Gastroesophageal sphincter (tissue), 4 donors: ENCODE results near the gene RBFOX2. TPM values are rescaled to one million over a fixed set of nuclear protein-coding genes. Genes with fewer than 3 reads are reported as not detected.
A peak's percentile ranks its signal among the peaks of the same experiment; 100 is the strongest.

Source experiments
- ATAC-seq: fragments of 150-250 bp; one replicate; pipeline ENCODE4 v1.9.1; 2016; ENCODE audit warnings: mild to moderate bottlenecking, moderate library complexity
- H3K27ac ChIP-seq, 4 donors: fragments of 200-600 bp; sonication (generic) in 3 of 4; 1 replicate in 3 of 4; 2 replicates in 1 of 4; pipeline ENCODE4 v1.5.1; 2016 to 2019
- H3K27me3 ChIP-seq: fragments of 200-600 bp; sonication (generic); one replicate; pipeline ENCODE4 v1.5.1; 2019
- H3K36me3 ChIP-seq, 2 donors: fragments of 200-600 bp; sonication (generic); one replicate each; pipeline ENCODE4 v1.5.1; 2019; ENCODE audit warnings: control low read depth in 1 of 2
- H3K4me1 ChIP-seq, 3 donors: fragments of 200-600 bp; sonication (generic); 1 replicate in 2 of 3; 2 replicates in 1 of 3; pipeline ENCODE4 v1.5.1; 2016 to 2019; ENCODE audit warnings: control low read depth in 2 of 3
- H3K4me3 ChIP-seq, 2 donors: fragments of 200-600 bp; sonication (generic); one replicate each; pipeline ENCODE4 v1.5.1; 2019; ENCODE audit warnings: mild to moderate bottlenecking in 1 of 2, moderate library complexity in 1 of 2
- H3K9me3 ChIP-seq, 3 donors: fragments of 200-600 bp; sonication (generic); one replicate each; pipeline ENCODE4 v1.5.1; 2017 to 2019; ENCODE audit warnings: control low read depth in 2 of 3
- CTCF ChIP-seq, 4 experiments: fragments of 200-600 bp in 2 of 4; fragments of 450-650 bp in 2 of 4; sonication (generic) in 1 of 4; IDR thresholded peaks; one replicate each; pipeline ENCODE4 v1.5.1; 2017 to 2019; ENCODE audit warnings: antibody characterized with exemption in 4 of 4, mild to moderate bottlenecking in 2 of 4, moderate library complexity in 2 of 4
- EP300 ChIP-seq: sonication (generic); formaldehyde crosslinking; IDR thresholded peaks from one replicate; pipeline ENCODE4 v1.6.1; 2017; ENCODE audit warnings: antibody characterized with exemption, mild to moderate bottlenecking
- POLR2A ChIP-seq, 2 donors: fragments of 450-650 bp; IDR thresholded peaks; one replicate each; pipeline ENCODE4 v1.6.1; 2017; ENCODE audit warnings: antibody characterized with exemption in 2 of 2, mild to moderate bottlenecking in 2 of 2, moderate library complexity in 1 of 2
- POLR2AphosphoS5 ChIP-seq: sonication (generic); formaldehyde crosslinking; IDR thresholded peaks from one replicate; pipeline ENCODE4 v1.6.1; 2017; ENCODE audit warnings: antibody characterized with exemption
- WGBS, 2 donors: methylation state at CpG; one replicate each; pipeline ENCODE4 v1.1.5; 2018; ENCODE audit warnings: low coverage in 1 of 2; 5-methylcytosine and 5-hydroxymethylcytosine counted together
- total RNA-seq, 4 donors: library from RNA; depleted of rRNA; stranded (reverse); fragments of >200 nt; gene quantifications; one replicate each; pipeline ENCODE4 v1.1.0, GENCODE V29; 2016

RBFOX2 gene
- total RNA-seq, 4 donors from 2014 or later: 120 to 197 (median 169) TPM

GRCh38 chr22:35940166-35940565 is 88.5 kb downstream of the RBFOX2 start:
- Histone ChIP-seq H3K4me1 (peaks cover 0 to 18% (median 0%) of the 10 kb centered on the region in 3 donors), H3K36me3 (no peaks in the 10 kb centered on the region), H3K9me3 (no peaks in the 10 kb centered on the region), H3K27me3 (no peaks in the 10 kb centered on the region), H3K27ac (no peak overlapping the region), H3K4me3 (no peak overlapping the region)
- no peak for TF ChIP-seq EP300
- ATAC-seq: no peak
- WGBS, 2 donors: 94 to 100% methylated on average over 1 of the region's 1 CpG

- H3K4me3 ChIP-seq: no peak overlapping the region
- 75% methylated on average over 1 of the region's 1 CpG; no CpG with 5 or more reads in 1 of the 2 donors for WGBS, 2 donors
- H3K36me3 ChIP-seq: no peaks in the 10 kb centered on the region
- TF ChIP-seq EP300: no peak
- no peak for TF ChIP-seq POLR2A (IDR thresholded peaks at IDR 0.05)
- no peak for TF ChIP-seq POLR2AphosphoS5
- TF ChIP-seq CTCF (IDR thresholded peaks at IDR 0.05): no peak
- peaks cover 0 to 9% (median 0%) of the 10 kb centered on the region in 3 donors for H3K4me1 ChIP-seq
- H3K9me3 ChIP-seq: no peaks in the 10 kb centered on the region
- no peak overlapping the region for H3K27ac ChIP-seq
- H3K27me3 ChIP-seq: no peaks in the 10 kb centered on the region
- no peak for ATAC-seq
Measured at GRCh38 chr22:35938226-35938625, 90.4 kb downstream of the RBFOX2 start.

- peak; percentile 84 for ATAC-seq
- Histone ChIP-seq H3K4me1 (peaks cover 0 to 42% (median 0%) of the 10 kb centered on the region in 3 donors), H3K27me3 (no peaks in the 10 kb centered on the region), H3K4me3 (no peak overlapping the region), H3K9me3 (no peaks in the 10 kb centered on the region), H3K36me3 (no peaks in the 10 kb centered on the region), H3K27ac (peak overlapping the region in 1 of 4 donors; percentile 15)
- TF ChIP-seq POLR2AphosphoS5 (peak; percentile 77), EP300 (no peak), POLR2A (IDR thresholded peaks at IDR 0.05) (no peak), CTCF (IDR thresholded peaks at IDR 0.05) (peak; percentile 51 to 86 (median 82))
Measured at GRCh38 chr22:35930933-35931332, 97.7 kb downstream of the RBFOX2 start.

GRCh38 chr22:35928285-35928798 is 100.3 kb downstream of the RBFOX2 start:
- H3K4me3 ChIP-seq: no peak overlapping the region
- H3K9me3 ChIP-seq: no peaks in the 10 kb centered on the region
- no peak for ATAC-seq
- TF ChIP-seq POLR2AphosphoS5: no peak
- TF ChIP-seq POLR2A (IDR thresholded peaks at IDR 0.05): no peak
- no peak for TF ChIP-seq CTCF (IDR thresholded peaks at IDR 0.05)
- no peak for TF ChIP-seq EP300
- H3K36me3 ChIP-seq: no peaks in the 10 kb centered on the region
- peaks cover 0 to 53% (median 0%) of the 10 kb centered on the region in 3 donors for H3K4me1 ChIP-seq
- no peaks in the 10 kb centered on the region for H3K27me3 ChIP-seq
- peak overlapping the region in 1 of 4 donors; percentile 11 for H3K27ac ChIP-seq
- 55 to 67% methylated on average over 2 to 3 of the region's 3 CpGs for WGBS, 2 donors

GRCh38 chr22:35923026-35923425 is 105.6 kb downstream of the RBFOX2 start:
- Histone ChIP-seq H3K27me3 (no peaks in the 10 kb centered on the region), H3K27ac (peak overlapping the region in 1 of 4 donors; percentile 71), H3K4me1 (peaks cover 23 to 76% (median 31%) of the 10 kb centered on the region in 3 donors), H3K36me3 (no peaks in the 10 kb centered on the region), H3K4me3 (no peak overlapping the region), H3K9me3 (no peaks in the 10 kb centered on the region)
- no peak for TF ChIP-seq POLR2AphosphoS5
- no peak for TF ChIP-seq EP300
- no peak for TF ChIP-seq POLR2A (IDR thresholded peaks at IDR 0.05)
- no peak for TF ChIP-seq CTCF (IDR thresholded peaks at IDR 0.05)
- 80% methylated on average over 1 of the region's 2 CpGs; no CpG with 5 or more reads in 1 of the 2 donors for WGBS, 2 donors
- no peak for ATAC-seq
